Measurements from ENCODE around the gene LRSAM1. TPM values are rescaled to one million over a fixed set of nuclear protein-coding genes. Genes with fewer than 3 reads are reported as not detected.

LRSAM1 gene
- total RNA-seq, 2 experiments from 2014 or later = 23.4 to 25.2 TPM

DNA sequence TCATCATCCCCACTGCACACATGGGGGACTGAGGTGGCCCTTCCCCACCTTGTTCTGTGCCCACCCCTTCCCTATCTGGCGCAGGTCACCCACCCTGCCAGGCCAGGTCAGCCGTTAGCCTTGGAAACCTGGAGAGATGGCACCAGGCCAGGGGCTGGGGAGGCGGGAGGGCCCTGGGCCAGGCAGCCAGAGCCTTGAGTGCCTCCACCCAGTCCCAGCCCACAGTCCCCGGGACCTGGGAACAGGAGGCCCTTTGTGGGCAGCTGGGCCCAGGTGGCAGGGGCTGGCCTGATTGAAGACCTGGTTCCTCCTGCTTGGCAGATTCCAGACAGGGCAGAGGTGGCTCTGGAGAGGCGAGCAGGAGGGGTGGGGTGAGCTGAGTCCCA is 70.6 kb downstream of the LRSAM1 start:
- ChIA-PET CTCF (interaction anchor here (0.5 to 1.3 kb wide), 2 partner anchors 68 to 548 kb away, joined by 3 to 4 read pairs; no protein-coding TSS in a partner anchor), POLR2A (no interaction called here)

DNA sequence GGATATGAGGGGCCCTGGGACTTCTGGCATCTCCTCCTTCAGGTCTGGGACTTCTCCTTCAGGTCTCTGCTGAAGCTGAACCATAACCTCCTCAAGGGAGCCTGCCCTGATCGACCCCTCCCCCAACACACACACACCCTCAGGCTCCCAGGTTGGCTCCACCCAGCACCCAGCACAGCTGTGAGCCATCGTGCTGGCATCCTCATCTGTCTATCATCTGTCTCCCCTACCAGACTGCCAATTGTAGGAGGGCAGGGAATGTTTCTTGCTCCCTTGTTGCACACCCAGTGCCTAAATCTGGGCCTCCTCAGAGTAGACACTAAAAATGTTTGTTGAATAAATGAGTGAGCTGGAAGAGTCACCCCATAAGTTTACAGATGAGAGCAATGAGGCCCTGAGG is 71.4 kb downstream of the LRSAM1 start:
- POLR2A ChIA-PET = no interaction called here
- CTCF ChIA-PET = interaction anchor here (1.3 to 1.6 kb wide), 2 partner anchors 63 to 68 kb away, joined by 3 to 4 read pairs; no protein-coding TSS in a partner anchor

DNA sequence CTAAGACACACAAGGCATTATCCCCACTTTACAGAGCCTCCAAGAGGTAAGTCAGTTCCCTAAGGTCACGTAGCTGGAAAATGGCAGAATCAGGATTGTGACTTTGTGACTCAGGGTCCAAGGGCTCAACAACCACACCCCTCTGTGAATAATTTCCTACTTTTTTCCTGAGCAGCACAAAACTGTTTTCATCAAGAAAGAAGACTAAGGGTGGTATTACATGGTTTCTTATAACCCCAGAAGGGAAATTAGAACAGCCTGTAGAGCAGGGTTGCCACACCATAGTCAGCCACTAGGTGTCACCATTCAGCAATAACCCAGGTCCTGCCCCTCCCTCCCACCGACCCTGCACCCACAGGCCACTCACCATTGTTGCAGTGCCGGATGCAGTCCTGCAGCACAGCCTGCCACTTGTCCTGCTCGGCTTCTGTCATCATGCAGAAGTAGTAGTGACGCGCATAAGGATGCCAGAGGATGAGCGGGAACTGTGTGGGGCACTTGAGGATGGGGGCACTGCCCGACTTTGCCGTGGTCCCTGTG is 72.1 kb downstream of the LRSAM1 start:
- CTCF ChIA-PET = interaction anchor here (1.3 to 1.6 kb wide), 2 partner anchors 62 to 67 kb away, joined by 3 to 4 read pairs; no protein-coding TSS in a partner anchor
- POLR2A ChIA-PET = no interaction called here

DNA sequence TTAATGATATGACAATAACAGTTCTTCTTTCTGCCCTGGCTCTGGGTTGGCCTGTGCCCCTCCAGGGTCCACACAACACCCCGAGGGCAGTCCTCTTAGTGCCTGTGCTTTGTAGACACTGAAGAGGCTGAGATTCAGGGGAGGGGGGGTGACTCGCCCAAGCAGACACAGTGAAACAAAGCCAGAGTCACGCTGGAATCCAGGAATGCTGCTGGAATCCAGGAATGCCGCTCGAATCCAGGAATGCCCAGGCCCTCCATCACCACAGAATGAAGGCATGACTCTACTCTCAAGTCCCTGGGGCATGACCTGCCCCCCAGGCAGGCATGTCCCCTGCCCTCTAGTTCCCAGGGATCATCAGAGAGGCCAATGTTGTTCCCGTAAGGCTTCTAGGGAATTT is 73.1 kb downstream of the LRSAM1 start:
- POLR2A ChIA-PET = no interaction called here
- CTCF ChIA-PET = interaction anchor here (0.8 to 2.4 kb wide), 3 partner anchors 60 to 210 kb away, joined by 3 to 17 read pairs (median 3); partner anchors contain the start of gene TOR2A

DNA sequence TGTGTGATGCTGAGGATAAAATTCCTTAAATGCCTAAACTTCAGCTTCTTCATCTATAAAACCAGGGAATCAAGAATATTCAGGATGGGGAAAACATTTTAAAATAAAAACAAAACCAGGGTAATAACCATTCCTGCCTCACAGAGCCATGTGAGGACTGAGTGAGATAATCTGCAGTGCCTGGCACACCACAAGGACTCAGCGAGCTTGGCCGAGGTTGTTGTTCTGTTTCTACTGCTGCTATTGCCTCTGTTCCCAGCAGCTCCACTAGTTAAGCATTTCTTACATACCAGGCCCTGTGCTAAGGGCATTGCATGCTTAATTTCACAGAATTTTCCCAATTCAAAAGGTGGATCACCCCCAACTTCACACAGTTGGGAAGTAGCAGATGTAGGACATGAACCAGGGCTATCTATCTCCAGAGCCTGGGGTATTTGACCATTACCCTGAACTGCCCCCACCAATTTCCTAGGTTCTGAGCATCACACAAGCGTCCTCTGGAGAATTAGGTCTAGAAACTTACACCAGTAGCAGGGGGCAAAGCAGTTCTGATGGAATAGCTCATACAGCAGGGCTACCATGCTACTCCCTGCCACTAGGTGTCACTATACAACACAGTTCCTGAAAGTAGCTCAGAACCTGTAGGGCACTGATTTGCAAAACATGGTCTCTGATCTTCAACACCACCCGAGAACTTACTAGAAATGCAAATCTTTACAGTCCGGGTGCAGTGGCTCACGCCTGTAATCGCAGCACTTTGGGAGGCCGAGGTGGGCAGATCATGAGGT is 74.3 kb downstream of the LRSAM1 start:
- ChIA-PET POLR2A (no interaction called here), CTCF (interaction anchor here (0.6 to 2.4 kb wide), 17 partner anchors 8 to 579 kb away, joined by 3 to 17 read pairs (median 5); partner anchors contain the start of gene TOR2A)

DNA sequence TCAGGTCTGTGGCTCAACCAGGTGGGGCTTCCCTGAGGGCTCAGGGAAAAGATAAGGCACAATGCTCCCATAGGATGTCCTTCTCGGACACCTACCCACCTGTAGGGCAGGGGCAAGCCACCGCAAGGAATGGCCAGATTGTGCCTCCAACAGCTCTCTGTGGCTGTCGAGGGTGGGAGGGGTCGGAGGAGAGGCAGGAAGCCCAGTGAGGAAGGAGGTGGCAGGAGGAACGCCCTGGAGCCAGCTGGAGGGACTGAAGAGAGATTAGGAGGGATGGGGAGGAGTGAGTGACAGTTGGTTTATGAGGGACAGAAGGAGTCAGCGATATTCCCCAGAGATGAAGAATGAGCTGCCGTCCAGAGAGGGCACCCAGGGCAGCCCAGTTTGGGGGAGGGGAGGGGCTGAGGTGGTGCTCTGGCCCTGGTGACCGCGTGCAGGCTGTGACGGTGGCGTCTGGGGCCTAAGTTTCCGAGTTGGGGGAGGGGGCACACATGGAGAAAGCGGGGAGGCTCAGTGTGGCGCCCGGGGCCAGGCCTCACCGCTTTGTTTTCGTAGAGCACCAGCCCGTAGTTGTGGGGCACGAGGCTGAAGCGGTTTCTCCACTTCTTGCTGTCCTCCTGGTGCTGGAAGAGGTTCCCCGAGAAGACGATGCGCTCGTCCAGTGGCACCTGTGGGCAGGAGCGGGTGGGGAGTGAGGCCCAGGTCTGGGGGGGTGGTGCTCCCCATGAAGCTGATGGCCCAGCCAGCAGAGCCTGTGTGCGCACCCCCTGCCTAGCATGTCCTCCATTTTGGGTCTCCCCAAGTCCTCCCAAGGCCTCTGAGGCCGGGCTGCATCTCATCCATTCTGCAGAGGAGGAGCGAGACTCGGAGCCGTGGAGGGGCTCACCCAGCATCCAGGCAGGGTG is 75.6 kb downstream of the LRSAM1 start:
- ChIA-PET POLR2A (interaction anchor here (0.5 kb wide), 2 partner anchors 17 to 48 kb away, joined by 4 to 6 read pairs; no protein-coding TSS in a partner anchor), CTCF (interaction anchor here (0.6 to 2.4 kb wide), 7 partner anchors 23 to 208 kb away, joined by 3 to 17 read pairs (median 5); partner anchors contain the start of gene TOR2A)

DNA sequence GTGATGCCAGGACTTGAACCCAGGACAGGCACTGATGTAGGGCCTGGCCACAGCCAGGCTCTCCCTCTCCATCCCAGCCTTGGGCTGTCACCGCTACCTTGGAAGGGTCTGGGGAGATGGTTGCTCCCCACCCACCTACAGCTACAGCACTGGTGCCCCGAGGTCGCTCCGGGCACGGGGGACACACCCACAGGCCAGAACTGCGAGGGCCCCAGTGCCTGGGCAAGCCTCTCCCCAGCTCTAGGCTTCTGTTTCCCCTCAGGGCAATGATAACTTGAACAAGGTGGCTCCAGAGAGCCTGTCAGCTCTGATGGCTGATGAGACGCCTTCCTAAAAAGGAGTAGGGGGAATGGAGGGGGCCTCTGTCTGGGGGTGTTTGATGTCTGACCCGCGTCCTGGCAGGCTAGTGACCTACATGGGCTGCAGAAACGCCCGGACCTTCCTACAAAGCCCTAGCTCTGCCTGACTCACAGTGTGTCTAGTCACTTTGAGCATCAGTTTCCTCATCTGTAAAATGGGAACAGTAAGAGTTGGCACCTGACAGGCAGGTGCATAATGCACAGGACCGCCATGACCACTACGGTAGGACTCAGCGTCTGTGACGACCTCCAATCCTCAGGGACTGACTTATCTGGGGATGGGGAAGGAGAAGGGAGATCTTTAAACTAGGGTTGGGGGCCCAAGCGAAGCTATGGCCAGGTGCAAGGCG is 76.4 kb downstream of the LRSAM1 start:
- POLR2A ChIA-PET = interaction anchor here (0.5 kb wide), 1 partner anchor 18 kb away, joined by 4 read pairs; no protein-coding TSS in a partner anchor
- CTCF ChIA-PET = interaction anchor here (2.4 kb wide), 1 partner anchor 23 kb away, joined by 6 read pairs; no protein-coding TSS in a partner anchor

DNA sequence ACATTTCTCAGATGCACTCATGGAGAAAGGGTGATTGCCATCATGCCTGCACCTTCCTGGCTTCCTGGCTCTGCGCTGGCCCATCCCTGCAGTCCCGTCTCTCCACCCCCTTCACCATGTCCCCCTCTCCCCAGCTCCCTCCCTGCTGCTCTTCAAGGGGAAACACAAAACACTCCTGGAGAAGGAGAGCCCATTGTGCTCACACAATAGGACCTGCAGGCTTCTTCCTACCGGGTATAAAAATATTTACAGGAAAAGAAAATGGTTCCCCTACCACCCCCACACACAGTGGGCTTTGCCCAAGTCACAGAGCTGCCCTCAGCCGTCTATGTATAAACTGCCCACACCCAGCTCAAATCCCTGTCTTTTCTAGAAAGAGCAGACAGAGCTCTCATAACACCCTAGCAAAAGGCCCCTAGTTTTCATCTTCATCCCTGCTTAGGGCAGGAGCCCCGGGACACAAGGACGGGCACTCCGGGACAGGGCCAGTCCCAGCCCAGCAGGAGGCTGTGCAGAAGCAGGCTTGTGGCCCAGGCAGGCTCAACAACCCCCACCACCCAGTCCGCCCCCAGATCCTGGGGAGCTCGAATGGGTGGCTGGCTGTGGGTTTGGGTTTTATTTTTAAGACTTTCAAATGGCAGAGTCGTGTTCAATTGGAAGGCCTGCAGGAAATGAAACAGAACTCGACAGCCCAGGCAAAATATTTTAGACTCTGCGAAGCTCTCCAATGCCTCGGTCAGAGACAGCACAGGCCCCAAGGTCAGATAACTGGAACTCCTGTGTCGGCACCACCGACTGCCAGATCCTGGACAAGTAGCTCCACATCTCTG is 77.3 kb downstream of the LRSAM1 start:
- CTCF ChIA-PET = interaction anchor here (2.4 kb wide), 1 partner anchor 24 kb away, joined by 6 read pairs; no protein-coding TSS in a partner anchor
- POLR2A ChIA-PET = interaction anchor here (0.5 kb wide), 1 partner anchor 17 kb away, joined by 3 read pairs; no protein-coding TSS in a partner anchor

DNA sequence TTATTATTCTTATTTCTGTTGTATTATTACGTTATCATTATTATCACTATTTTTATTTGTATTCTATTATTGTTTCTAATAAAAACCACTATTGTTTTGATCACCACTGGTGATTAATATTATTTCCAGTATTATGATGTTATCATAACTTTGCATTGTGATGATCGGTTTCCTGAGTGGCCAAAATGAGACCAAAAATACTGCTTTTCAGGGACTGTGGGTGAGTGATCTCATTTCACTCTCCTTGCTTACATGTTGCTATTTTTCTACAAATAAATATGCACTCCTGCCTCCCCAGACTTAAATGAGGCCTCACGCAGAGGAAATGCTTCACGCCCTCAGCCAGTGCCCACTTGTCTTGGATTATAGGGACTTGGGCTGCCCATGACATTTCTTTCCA is 78.4 kb downstream of the LRSAM1 start:
- CTCF ChIA-PET = no interaction called here

DNA sequence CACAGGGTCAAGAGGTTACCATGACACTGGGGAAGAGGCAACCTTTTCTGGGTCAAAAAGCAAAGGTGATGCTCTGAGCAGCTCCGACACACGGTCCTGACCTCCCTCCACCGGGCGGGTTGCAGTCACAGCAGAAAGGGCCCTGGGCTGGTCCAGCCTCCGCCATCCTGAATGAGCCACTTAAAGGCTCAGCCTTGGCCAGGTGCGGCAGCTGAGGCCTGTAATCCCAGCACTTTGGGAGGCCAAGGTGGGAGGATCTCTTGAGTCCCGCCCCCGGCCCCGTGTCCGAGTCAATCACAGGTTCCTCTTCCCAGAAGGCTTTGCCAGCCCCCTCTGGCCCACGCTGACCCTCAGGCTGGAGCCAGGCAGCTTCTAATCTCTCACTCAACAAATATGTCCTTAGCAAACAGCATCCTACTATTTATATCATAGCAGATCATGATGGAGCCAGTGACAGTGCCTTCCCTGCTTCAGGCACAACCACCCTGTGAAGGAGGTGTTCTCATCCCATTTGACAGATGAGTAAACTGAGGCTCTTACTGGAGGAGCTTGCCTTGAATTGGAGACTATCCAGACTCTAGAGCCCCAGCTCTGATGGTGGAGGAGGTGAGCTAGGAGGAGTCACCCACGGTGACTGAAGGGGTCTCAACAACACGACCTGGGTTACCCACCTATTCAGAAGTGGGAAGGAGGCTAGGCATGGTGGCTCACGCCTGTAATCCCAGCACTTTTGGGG is 79.1 kb downstream of the LRSAM1 start:
- ChIA-PET CTCF (interaction anchor here (1.1 kb wide), 1 partner anchor 14 kb away, joined by 3 read pairs; no protein-coding TSS in a partner anchor), POLR2A (no interaction called here)

More for the DNA sequence above, 78.4 kb downstream of the LRSAM1 start:
- POLR2A ChIA-PET = no interaction called here

DNA sequence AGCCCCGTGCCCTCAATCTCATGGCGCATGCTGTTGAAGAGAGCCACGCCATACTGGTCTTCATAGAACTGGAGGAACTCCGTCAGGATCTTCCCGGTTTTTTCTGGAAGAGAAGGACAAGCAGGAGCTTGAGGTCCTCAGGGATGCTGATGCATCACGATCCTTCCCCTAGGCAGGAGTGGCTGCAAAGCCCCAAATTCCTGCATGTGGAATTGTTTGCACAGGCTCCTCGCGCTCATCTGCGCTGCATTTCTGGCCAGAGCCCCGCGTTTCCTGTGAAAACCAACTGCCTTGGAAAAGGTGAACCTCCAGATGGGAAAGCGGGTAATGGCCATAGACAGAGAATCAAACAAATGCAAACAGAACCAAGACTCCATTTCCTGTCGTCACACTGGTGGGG is 80.4 kb downstream of the LRSAM1 start:
- POLR2A ChIA-PET = no interaction called here
- CTCF ChIA-PET = interaction anchor here (1.1 kb wide), 1 partner anchor 15 kb away, joined by 3 read pairs; no protein-coding TSS in a partner anchor

DNA sequence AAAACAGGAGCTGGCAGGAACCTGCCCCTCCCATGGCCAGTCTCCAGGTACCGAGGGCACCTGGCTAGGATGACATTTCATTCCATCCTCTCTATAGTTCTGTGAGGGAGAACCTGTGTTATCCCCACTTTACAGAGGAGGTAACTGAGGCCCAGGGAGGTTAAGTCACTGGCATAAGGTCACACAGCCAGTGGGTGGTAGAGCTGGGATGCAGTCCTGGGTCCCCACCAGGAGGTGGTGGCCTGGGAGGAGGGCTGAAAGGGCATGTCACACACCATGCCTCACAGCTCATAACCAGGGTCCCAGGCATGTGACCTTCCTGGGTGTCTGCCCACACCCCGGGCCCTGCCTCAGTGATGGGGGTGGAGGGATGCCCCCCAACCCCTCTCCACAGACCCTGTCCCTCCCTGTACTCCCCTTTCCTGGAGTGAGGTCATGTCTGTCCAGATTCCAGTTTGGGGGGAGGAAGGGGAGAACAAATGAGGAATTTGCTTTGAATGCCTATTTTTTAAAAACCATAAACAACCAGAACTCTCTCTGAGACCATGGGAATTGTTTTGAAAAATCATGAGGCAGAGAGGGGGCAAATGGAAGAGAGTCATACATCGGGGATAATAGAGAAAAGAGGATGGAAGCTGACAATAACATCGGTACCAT is 83.1 kb downstream of the LRSAM1 start:
- ChIA-PET POLR2A (no interaction called here), CTCF (no interaction called here)

DNA sequence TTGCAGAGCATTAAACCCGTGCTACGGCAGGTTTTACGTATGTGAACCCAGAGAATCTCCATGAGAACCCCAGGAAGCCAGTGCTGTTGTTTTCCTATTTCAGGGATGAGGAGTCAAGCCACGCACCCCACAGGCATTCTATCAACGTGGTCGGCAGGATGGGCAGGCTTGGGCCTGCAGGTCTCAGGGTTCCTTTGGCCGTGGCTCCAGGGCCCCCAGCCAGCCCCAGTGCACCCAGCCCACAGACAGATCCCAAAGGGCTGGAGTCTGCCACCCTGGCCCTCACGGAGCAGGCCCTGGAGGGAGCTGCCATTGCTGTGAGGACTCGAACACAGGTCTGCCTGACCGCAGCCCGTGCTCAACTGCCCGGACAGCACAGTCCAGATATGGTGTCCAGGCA is 83.6 kb downstream of the LRSAM1 start:
- ChIA-PET POLR2A (no interaction called here), CTCF (no interaction called here)

DNA sequence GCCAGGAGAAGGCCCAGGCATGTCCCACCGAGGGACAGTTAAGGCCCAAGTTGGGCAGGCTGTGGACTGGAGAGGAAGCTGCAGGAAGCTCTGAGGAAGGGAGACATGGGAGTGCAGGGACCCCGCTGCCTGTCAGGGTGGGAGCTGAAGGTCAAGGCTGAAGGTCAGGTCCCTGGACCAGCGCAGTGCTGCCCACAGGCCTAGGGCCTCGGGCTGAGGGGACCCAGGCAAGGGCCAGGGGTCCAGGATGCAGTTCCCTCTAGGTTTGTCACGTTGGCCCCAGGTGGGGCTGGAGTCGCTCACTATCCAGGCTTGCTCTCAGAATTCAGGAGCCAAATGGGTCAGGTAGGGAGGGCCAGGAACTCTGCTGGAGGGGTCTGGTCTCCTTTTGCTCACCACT is 84.1 kb downstream of the LRSAM1 start:
- ChIA-PET CTCF (no interaction called here), POLR2A (no interaction called here)

DNA sequence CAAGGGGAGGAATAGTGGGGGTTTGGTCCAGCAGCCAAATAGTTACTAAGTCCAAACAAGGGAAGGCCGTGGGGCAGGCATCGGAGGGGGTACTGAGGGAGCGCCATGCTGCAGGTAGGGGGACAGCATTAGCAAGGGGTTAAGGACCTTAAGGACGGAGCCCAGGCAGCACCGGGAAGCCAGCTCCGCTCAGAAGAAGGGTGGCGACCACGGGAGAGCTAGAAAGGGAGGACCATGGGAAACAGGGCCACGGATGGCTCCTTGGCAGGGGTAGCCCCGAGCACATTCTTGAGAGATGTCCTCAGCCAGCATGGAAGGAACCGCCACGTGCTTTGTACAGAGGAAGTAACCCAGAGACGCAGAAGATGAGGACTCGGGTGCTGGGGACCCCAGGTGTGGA is 84.5 kb downstream of the LRSAM1 start:
- ChIA-PET CTCF (no interaction called here), POLR2A (no interaction called here)

DNA sequence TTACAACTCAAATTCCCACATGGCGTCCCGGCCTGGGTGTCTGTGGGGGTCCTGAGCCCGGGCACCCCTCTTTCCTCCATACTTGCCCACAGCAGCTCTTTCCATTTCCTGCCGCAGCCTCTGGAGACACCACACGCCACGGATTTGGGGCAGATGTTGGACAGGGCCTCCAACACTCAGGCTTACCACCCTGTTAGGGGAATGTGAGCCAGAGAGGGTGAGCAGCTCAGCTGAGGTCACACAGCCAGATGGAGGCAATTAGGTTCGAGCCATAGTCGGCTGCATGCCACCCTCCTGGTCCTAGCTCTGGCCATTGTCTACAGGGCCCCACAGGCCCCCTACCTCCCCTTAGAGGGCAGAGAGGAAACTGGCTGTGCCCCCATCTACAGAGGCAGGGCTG is 85.2 kb downstream of the LRSAM1 start:
- ChIA-PET POLR2A (no interaction called here), CTCF (interaction anchor here (0.6 kb wide), 1 partner anchor 159 kb away, joined by 4 read pairs; no protein-coding TSS in a partner anchor)

DNA sequence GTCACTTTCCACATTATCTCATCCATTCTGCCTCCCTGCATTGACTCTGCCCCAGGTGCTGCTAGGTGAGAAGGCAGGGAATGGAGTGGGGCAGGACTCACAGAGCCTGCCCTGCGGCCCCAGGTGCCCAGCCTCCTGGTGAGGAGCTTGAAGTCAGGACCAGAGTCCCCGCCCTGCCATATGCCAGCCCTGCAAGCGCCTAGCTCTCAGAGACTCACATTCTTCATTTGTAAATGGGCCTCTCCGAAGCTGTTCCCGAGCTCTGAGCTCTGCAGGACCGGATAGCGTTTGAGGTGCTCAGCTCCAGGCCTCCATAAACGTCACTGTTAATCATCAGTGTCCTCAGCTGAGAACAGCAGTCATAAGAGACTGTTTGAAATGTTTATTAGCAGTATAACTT is 85.7 kb downstream of the LRSAM1 start:
- ChIA-PET POLR2A (no interaction called here), CTCF (interaction anchor here (0.6 kb wide), 1 partner anchor 160 kb away, joined by 4 read pairs; no protein-coding TSS in a partner anchor)

All from activated CD8-positive, alpha-beta memory T cell treated with anti-CD3 and anti-CD28 coated beads for 36 hours (primary cell).